Measurements from ENCODE around the gene NOL8.

Gene NOL8

DNA sequence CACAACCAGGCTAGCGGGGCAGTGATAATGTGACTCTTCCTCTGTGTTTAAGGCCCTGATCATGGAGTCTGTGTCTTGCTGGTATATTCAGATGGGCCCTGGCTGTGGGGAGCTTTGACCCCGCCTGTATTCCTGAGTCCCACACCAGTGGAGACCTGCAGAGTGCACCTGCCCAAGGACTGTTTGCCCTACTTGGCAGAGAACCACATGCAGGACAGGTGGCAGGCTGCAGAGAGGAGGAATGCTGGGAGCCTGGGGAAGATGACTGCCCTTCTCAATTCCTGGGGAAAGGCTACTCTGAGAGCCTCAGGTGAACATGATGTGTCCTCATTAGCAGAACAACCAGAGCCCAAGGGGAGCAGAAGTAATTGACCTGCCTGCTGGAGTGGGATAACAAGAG lies 67.8 kb downstream of the NOL8 start:
- DNase-seq: no peak

DNA sequence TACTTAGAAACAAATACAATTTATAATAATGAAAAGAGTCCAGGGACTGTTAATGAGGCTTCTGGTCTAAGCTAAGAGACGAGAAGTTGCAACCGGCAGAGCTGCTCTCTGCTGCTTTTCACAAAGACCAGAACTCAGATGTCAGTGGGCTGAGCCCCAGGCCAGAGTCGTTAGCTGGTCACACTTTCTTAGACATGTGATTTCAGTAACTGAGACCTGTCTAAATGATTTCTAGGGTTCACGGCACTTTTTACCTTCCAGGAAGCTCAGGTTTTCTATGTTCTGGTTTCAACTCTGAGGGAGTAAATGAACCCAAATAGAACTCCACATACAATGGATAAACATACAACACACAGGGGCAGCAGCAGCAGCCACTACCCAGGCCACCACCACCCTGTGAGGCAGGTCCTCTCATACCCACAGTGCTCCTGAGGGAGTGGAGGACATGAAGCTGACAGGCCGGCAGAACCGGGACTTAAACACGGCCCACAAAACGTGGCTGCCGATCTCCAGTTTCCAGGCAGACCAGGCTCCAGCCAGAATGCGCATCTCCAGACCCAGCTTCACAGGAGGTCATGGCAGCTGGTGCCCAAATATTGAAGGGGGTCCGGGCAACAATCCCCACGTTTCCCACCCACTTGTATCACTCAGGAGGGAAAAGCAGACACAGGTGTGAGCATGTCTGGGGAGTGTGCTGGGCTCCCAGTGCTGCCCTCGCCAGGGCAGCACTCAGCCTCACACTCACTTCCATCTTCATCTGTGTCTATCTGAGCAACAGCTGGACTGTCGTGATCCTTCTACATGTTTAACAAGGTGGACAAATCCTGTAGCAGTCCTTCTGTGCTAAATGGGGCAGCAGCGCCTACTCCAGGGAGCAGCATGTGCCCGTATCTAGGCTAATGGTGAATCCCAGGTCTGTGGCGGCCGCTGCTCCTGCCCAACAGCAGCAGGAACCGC lies 70.5 kb downstream of the NOL8 start:
- DNase-seq: no peak

DNA sequence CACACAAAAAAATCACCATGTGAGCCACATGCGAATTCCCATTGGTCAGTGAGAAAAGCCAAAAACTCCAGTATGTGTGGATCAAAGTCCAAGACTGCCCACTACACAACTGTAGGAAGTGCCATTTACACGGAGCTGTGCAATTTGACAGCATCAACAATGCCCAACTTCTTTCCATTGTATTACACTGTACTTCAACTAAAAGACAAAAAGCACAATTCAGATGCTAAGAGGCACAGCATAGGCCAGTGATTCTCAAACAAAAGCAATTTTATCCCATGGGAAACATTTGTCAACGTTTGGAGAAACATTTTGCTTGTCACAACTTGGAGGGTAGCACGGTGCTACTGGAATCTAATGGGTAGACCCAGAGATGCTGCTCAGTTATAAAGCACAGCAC lies 71.5 kb downstream of the NOL8 start:
- DNase-seq: no peak

DNA sequence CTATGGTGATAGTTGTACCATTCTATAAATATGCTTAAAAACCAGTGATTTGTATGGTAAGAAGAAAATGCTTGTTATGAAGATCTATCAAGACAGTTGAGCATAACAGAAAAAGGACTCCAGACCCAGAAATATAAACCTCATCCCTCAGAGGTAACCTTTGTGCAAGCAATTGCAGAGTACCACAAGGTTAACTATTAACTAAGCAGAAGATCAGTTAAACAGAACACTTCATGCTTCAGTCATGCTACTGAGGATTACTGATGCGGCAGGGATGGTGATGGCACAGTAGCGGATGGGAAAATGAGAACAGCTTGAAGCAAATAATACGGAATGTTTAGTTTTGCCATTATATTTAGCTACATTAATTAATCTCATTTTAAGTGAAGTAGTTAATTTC lies 77.2 kb downstream of the NOL8 start:
- DNase-seq: no peak
